ENCODE data around the gene CARD11. TPM values are rescaled to one million over a fixed set of nuclear protein-coding genes. Genes with fewer than 3 reads are reported as not detected.

The CARD11 gene
- total RNA-seq, 1 donor from 2014 or later: 9.3 TPM

- Mint-ChIP-seq H3K27ac (no peak overlapping the region), H3K27me3 (ENCODE audit: low read depth) (peaks cover 5% of the 10 kb centered on the region), H3K4me3 (no peak overlapping the region), H3K36me3 (no peaks in the 10 kb centered on the region), H3K9me3 (peaks cover 17% of the 10 kb centered on the region), H3K4me1 (no peaks in the 10 kb centered on the region)
- DNase-seq (ENCODE audit: low spot score in 2 of 2, unreplicated experiment in 2 of 2): no peak
- TF ChIP-seq CTCF (IDR thresholded peaks at IDR 0.05; ENCODE audit: unreplicated experiment): peak; percentile 63
Observed at GRCh38 chr7:3065724-3066143, 22.1 kb upstream of the CARD11 start.

GRCh38 chr7:3064067-3064466 lies 20.4 kb upstream of the CARD11 start:
- Mint-ChIP-seq H3K9me3 (peaks cover 16% of the 10 kb centered on the region), H3K27me3 (ENCODE audit: low read depth) (peaks cover 5% of the 10 kb centered on the region), H3K4me3 (no peak overlapping the region), H3K27ac (no peak overlapping the region), H3K4me1 (no peaks in the 10 kb centered on the region), H3K36me3 (no peaks in the 10 kb centered on the region)
- DNase-seq (ENCODE audit: low spot score in 2 of 2, unreplicated experiment in 2 of 2): no peak
- TF ChIP-seq CTCF (IDR thresholded peaks at IDR 0.05; ENCODE audit: unreplicated experiment): no peak

GRCh38 chr7:3063016-3063753 lies 19.5 kb upstream of the CARD11 start:
- TF ChIP-seq CTCF (IDR thresholded peaks at IDR 0.05; ENCODE audit: unreplicated experiment): no peak
- H3K27ac Mint-ChIP-seq: no peak overlapping the region
- H3K36me3 Mint-ChIP-seq: no peaks in the 10 kb centered on the region
- H3K4me3 Mint-ChIP-seq: no peak overlapping the region
- peaks cover 16% of the 10 kb centered on the region for H3K9me3 Mint-ChIP-seq
- H3K4me1 Mint-ChIP-seq: no peaks in the 10 kb centered on the region
- DNase-seq (ENCODE audit: low spot score in 2 of 2, unreplicated experiment in 2 of 2): no peak
- H3K27me3 Mint-ChIP-seq (ENCODE audit: low read depth): peaks cover 5% of the 10 kb centered on the region

GRCh38 chr7:3057066-3057420 lies 13.4 kb upstream of the CARD11 start:
- H3K4me3 Mint-ChIP-seq: no peak overlapping the region
- H3K9me3 Mint-ChIP-seq: peaks cover 20% of the 10 kb centered on the region
- peaks cover 5% of the 10 kb centered on the region for H3K4me1 Mint-ChIP-seq
- TF ChIP-seq CTCF (IDR thresholded peaks at IDR 0.05; ENCODE audit: unreplicated experiment): no peak
- H3K27me3 Mint-ChIP-seq (ENCODE audit: low read depth): peaks cover 4% of the 10 kb centered on the region
- no peak overlapping the region for H3K27ac Mint-ChIP-seq
- no peaks in the 10 kb centered on the region for H3K36me3 Mint-ChIP-seq
- DNase-seq (ENCODE audit: low spot score in 2 of 2, unreplicated experiment in 2 of 2): no peak

GRCh38 chr7:3056234-3057065 lies 12.8 kb upstream of the CARD11 start:
- H3K27me3 Mint-ChIP-seq (ENCODE audit: low read depth): peaks cover 4% of the 10 kb centered on the region
- H3K36me3 Mint-ChIP-seq: no peaks in the 10 kb centered on the region
- H3K9me3 Mint-ChIP-seq: peaks cover 15% of the 10 kb centered on the region
- TF ChIP-seq CTCF (IDR thresholded peaks at IDR 0.05; ENCODE audit: unreplicated experiment): no peak
- no peak for DNase-seq (ENCODE audit: low spot score in 2 of 2, unreplicated experiment in 2 of 2)
- H3K27ac Mint-ChIP-seq: no peak overlapping the region
- H3K4me1 Mint-ChIP-seq: peaks cover 5% of the 10 kb centered on the region
- H3K4me3 Mint-ChIP-seq: no peak overlapping the region
